Common myeloid progenitor, CD34-positive (primary cell): ENCODE measurements around the gene DNAJB12.
"Not testable (repeated sequence)": the region's sequence is repeated elsewhere in the genome, so short reads cannot be mapped to it uniquely, and the experiment has no call there.

Experiments
- CTCF ChIA-PET: fragments of 350-600 bp; sonication (Branson Sonifier 250); formaldehyde crosslinking; loops from one replicate; lab custom pipeline; 2021; ENCODE audit warnings: antibody characterized with exemption; lab: Charles Lee
- POLR2A ChIA-PET: fragments of 350-600 bp; sonication (Branson Sonifier 250); formaldehyde crosslinking; loops from one replicate; lab custom pipeline; 2021; ENCODE audit warnings: antibody characterized with exemption; lab: Charles Lee
- DNase-seq, 3 donors: peaks; one replicate each; pipeline versions ENCODE4 v3.0.0 to v3.0.0-alpha.2; 2013
- H3K27ac ChIP-seq, 2 experiments: 1 replicate in 1 of 2; 2 replicates in 1 of 2; pipeline ENCODE4 v1.7.0; 2013; ENCODE audit warnings: inconsistent platforms in 2 of 2, low read length in 2 of 2, mild to moderate bottlenecking in 2 of 2, low read depth in 1 of 2, moderate library complexity in 1 of 2; ENCODE audit not compliant: severe bottlenecking in 2 of 2, insufficient read depth in 1 of 2, poor library complexity in 1 of 2
- H3K27me3 ChIP-seq, 5 experiments: replicated peaks in 2 of 5; 1 replicate in 3 of 5; 2 replicates in 2 of 5; pipeline versions ENCODE4 v1.6.1 to v1.7.0; 2013; ENCODE audit warnings: low read length in 4 of 5, mild to moderate bottlenecking in 2 of 5, moderate library complexity in 2 of 5, inconsistent platforms in 1 of 5; ENCODE audit not compliant: insufficient read depth in 5 of 5, control insufficient read depth in 4 of 5
- H3K36me3 ChIP-seq, 4 experiments: 1 replicate in 2 of 4; 2 replicates in 2 of 4; pipeline versions ENCODE4 v1.6.1 to v1.7.0; 2013; ENCODE audit warnings: low read length in 3 of 4, control low read depth in 1 of 4, mild to moderate bottlenecking in 1 of 4; ENCODE audit not compliant: control insufficient read depth in 4 of 4, insufficient read depth in 4 of 4
- H3K4me1 ChIP-seq, 4 experiments: 1 replicate in 3 of 4; 2 replicates in 1 of 4; pipeline versions ENCODE4 v1.6.1 to v1.7.1; 2013; ENCODE audit warnings: low read length in 3 of 4, mild to moderate bottlenecking in 3 of 4, control low read depth in 1 of 4, inconsistent platforms in 1 of 4, moderate library complexity in 1 of 4; ENCODE audit not compliant: control insufficient read depth in 4 of 4, insufficient read depth in 4 of 4; ENCODE audit errors: control extremely low read depth in 1 of 4
- H3K4me3 ChIP-seq, 7 experiments: 1 replicate in 4 of 7; 2 replicates in 3 of 7; pipeline versions ENCODE4 v1.5.1 to v1.7.0; 2013; ENCODE audit warnings: mild to moderate bottlenecking in 7 of 7, low read length in 6 of 7, moderate library complexity in 6 of 7, inconsistent platforms in 2 of 7, low read depth in 2 of 7, control low read depth in 1 of 7; ENCODE audit not compliant: insufficient read depth in 4 of 7, control insufficient read depth in 1 of 7; ENCODE audit errors: extremely low read depth in 1 of 7
- H3K9me3 ChIP-seq, 5 experiments: 1 replicate in 4 of 5; 2 replicates in 1 of 5; pipeline versions ENCODE4 v1.6.1 to v1.7.1; 2013; ENCODE audit warnings: low read length in 4 of 5, mild to moderate bottlenecking in 2 of 5, inconsistent platforms in 1 of 5, low read depth in 1 of 5, moderate library complexity in 1 of 5; ENCODE audit not compliant: control insufficient read depth in 4 of 5, insufficient read depth in 2 of 5; ENCODE audit errors: control extremely low read depth in 1 of 5
- WGBS: methylation state at CpG from one replicate; pipeline ENCODE4 v1.1.5; 2013; ENCODE audit not compliant: insufficient coverage; 5-methylcytosine and 5-hydroxymethylcytosine counted together

DNAJB12 gene

GRCh38 chr10:72328829-72329204, 25.9 kb downstream of the DNAJB12 start:
- 29% methylated on average over 4 of the region's 5 CpGs for WGBS
- peak in 2 of 3 donors; percentile 65 for DNase-seq
- H3K4me1 ChIP-seq, result peaks cover 19 to 85% (median 82%) of the 10 kb centered on the region in 4 experiments

GRCh38 chr10:72328045-72328828, 26.5 kb downstream of the DNAJB12 start:
- Histone ChIP-seq H3K4me3 (peak overlapping the region in 2 of 7 experiments; percentile 32 to 36), H3K9me3 (no peaks in the 10 kb centered on the region), H3K27ac (peak overlapping the region in 1 of 2 experiments; percentile 22), H3K27me3 (no peaks in the 10 kb centered on the region), H3K4me1 (peaks cover 18 to 85% (median 82%) of the 10 kb centered on the region in 4 experiments), H3K36me3 (peaks cover 0 to 5% (median 0%) of the 10 kb centered on the region in 4 experiments)
- POLR2A ChIA-PET, result interaction anchor here (0.6 to 1.7 kb wide), 8 partner anchors 8 to 330 kb away, joined by 3 to 14 read pairs (median 3); partner anchors contain the start of genes DDIT4 and DNAJB12
- CTCF ChIA-PET, result interaction anchor here (0.6 to 21.0 kb wide), 18 partner anchors 10 to 202 kb away, joined by 3 to 242 read pairs (median 4); partner anchors contain the start of genes ANAPC16, ASCC1 and DDIT4
- 48% methylated on average over 13 of the region's 14 CpGs for WGBS
- peak in 2 of 3 donors; percentile 59 to 62 for DNase-seq

More at GRCh38 chr10:72328829-72329204, 25.9 kb downstream of the DNAJB12 start:
- ChIA-PET CTCF (interaction anchor here (0.8 to 21.0 kb wide), 13 partner anchors 9 to 210 kb away, joined by 3 to 242 read pairs (median 5); no protein-coding TSS in a partner anchor), POLR2A (interaction anchor here (0.6 to 5.8 kb wide), 7 partner anchors 9 to 329 kb away, joined by 3 to 30 read pairs (median 4); partner anchors contain the start of genes DDIT4 and DNAJB12)
- Histone ChIP-seq H3K27me3 (no peaks in the 10 kb centered on the region), H3K27ac (no peak overlapping the region), H3K9me3 (no peaks in the 10 kb centered on the region), H3K36me3 (peaks cover 0 to 11% (median 1%) of the 10 kb centered on the region in 4 experiments), H3K4me3 (peak overlapping the region in 2 of 7 experiments; percentile 32 to 36)

- peaks cover 16 to 88% (median 84%) of the 10 kb centered on the region in 4 experiments for H3K4me1 ChIP-seq
- H3K27me3 ChIP-seq, H3K9me3 ChIP-seq, H3K27ac ChIP-seq, H3K36me3 ChIP-seq: not testable (repeated sequence)
- DNase-seq, result peak in 2 of 3 donors; percentile 56 to 60
- 55% methylated on average over 28 of the region's 32 CpGs for WGBS
- H3K4me3 ChIP-seq, result peak overlapping the region in 2 of 7 experiments; percentile 19 to 48
- ChIA-PET CTCF (interaction anchor here (0.7 to 21.0 kb wide), 16 partner anchors 10 to 201 kb away, joined by 3 to 242 read pairs (median 4); partner anchors contain the start of gene DDIT4), POLR2A (interaction anchor here (0.8 to 1.2 kb wide), 2 partner anchors 18 to 30 kb away, joined by 3 to 5 read pairs; no protein-coding TSS in a partner anchor)
These were observed 27.8 kb downstream of the DNAJB12 start for GRCh38 chr10:72326665-72327603.

- not testable (repeated sequence) for H3K27me3 ChIP-seq, H3K4me3 ChIP-seq, DNase-seq, H3K9me3 ChIP-seq, H3K36me3 ChIP-seq, H3K27ac ChIP-seq
- H3K4me1 ChIP-seq, result peaks cover 9 to 90% (median 85%) of the 10 kb centered on the region in 4 experiments
- 96% methylated on average over 40 of the region's 49 CpGs for WGBS
- ChIA-PET CTCF (interaction anchor here (0.9 to 21.0 kb wide), 6 partner anchors 12 to 200 kb away, joined by 4 to 242 read pairs (median 10); no protein-coding TSS in a partner anchor), POLR2A (interaction anchor here (0.8 to 1.4 kb wide), 2 partner anchors 13 to 52 kb away, joined by 3 to 4 read pairs; partner anchors contain the start of gene DDIT4)
These were observed 29.2 kb downstream of the DNAJB12 start for GRCh38 chr10:72325243-72326175.

DNA sequence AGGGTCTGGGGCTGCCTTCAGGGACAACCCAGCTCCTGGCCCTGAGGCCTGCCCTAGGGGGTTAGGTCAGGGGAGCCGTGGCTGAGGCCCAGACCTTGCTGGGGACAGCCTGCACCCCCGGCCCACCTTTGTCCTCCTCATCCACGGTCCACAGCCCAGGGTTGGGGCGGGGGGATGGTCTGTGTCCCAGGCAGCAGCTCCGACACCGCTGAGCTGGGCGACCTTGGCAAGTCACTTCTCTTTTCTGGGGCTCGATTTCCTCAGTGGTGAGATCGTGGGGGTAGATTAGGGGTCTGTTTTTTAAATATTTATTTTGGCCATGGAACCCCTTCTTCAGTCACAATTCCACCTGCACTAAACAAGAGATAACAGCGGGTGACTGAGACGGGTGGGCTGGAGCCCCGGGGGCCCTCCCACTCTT, 30.9 kb downstream of the DNAJB12 start:
- H3K4me1 ChIP-seq, result peaks cover 8 to 88% (median 85%) of the 10 kb centered on the region in 4 experiments
- POLR2A ChIA-PET, result interaction anchor here (0.6 to 1.7 kb wide), 3 partner anchors 20 to 67 kb away, joined by 3 read pairs; no protein-coding TSS in a partner anchor

More for the DNA sequence above, 30.9 kb downstream of the DNAJB12 start:
- no peaks in the 10 kb centered on the region for H3K9me3 ChIP-seq
- H3K36me3 ChIP-seq, result no peaks in the 10 kb centered on the region
- WGBS, result 5% methylated on average over 3 of the region's 12 CpGs
- CTCF ChIA-PET, result interaction anchor here (5.0 to 21.0 kb wide), 3 partner anchors 14 to 47 kb away, joined by 21 to 242 read pairs (median 51); partner anchors contain the start of gene DDIT4
- H3K27me3 ChIP-seq, result no peaks in the 10 kb centered on the region
- peak in 2 of 3 donors; percentile 86 to 90 for DNase-seq
- H3K27ac ChIP-seq, result peak overlapping the region in 1 of 2 experiments; percentile 71
- H3K4me3 ChIP-seq, result peak overlapping the region in 4 of 7 experiments; percentile 4 to 52 (median 43)
